ENCODE measurements around the gene SLC16A14.

GRCh38 chr2:229996320-229996719 is 72.4 kb downstream of the SLC16A14 start:
- no peak for TF ChIP-seq CTCF (conservative IDR thresholded peaks at IDR 0.05; ENCODE audit: low read depth, low read length)
- TF ChIP-seq EZH2 (IDR thresholded peaks at IDR 0.05; ENCODE audit: borderline replicate concordance, low read depth, low read length, poor library complexity, severe bottlenecking), result no peak

Data from A673 (cell line).